COR-L47 (cell line): Measurements from ENCODE around the gene ZNF394.
A peak's percentile ranks its signal among the peaks of the same experiment; 100 is the strongest.

Experiments
- DNase-seq: peaks from one replicate; lab custom pipeline; 2025; lab: John Stamatoyannopoulos, UW

The ZNF394 gene

DNA sequence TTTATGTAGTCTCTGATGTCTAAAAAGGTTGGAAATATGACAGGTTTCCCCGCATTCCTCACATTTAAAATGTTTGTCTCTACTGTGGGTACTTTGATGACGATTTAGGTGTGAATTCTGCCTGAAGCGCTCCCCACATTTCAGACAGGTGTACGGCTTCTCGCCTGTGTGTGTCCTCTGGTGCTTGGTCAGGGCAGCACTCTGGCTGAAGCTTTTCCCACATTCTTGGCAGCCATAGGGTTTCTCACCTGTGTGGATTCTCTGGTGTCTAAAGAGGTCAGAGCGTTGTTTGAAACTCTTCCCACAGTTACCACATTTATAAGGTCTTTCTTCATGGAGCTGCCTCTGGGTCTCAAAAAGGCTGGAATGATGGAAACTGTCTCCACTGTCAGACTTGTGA lies 6.3 kb downstream of the ZNF394 start:
- no peak for DNase-seq

GRCh38 chr7:99490878-99491277 lies 9.2 kb downstream of the ZNF394 start:
- no peak for DNase-seq

DNA sequence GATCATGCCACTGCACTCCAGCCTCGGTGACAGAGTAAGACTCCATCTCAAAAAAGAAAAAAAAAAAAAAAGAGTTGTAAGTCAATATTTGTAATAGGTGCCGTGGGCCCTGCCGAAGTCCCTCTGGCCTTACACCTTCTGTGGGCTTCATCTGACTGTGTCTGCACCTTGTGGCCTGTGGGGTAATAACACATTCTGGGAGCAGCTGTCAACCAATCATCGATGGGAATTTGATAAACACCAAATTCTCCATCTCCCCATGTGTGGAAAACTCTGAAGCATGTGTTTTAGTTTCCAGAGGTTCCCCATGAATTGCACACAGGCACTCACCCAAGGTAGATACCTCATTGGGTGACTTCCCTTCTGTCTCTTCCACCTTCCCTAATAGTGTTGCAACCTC lies 10.8 kb downstream of the ZNF394 start:
- no peak for DNase-seq

DNA sequence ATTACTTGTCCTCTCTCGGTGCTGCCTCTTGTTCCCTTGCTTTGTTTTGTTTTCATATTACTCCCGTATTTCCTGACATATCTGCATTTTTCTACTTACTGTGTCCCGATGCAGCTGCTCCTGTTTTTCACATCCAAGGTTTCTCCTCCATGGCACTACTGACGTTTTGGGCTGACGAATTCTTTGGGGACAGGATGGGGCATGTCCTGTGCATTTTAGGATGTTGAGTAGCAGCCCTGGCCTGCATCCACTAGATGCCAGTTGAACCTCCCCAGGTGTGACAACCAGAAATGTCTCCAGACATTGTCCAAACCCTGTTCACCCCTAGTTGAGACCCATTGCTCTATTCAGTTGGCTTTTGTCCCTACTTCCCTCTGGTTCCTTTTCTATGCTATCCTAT lies 15.0 kb downstream of the ZNF394 start:
- no peak for DNase-seq

- DNase-seq: no peak
Observed at GRCh38 chr7:99478464-99479440, 21.3 kb downstream of the ZNF394 start.

DNA sequence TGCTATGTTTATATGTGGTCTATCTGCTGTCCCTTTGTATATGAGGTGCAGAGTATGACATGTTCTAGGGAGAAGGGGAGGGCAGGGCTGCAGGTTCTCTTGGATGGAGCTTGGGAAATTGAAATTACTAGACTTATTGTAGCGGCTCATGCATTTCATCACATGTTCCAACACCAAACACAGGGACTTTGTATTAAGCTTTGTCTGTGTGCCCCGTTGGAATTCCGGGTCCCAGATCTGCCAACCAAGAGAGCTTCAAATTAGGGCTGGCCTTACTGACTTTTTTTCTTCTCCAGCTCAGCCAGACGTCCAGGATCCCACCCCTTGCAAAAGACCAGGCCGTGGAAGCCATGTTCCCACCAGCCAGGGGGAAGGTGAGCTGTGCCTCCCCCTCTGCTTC lies 24.0 kb downstream of the ZNF394 start:
- no peak for DNase-seq

- no peak for DNase-seq
Observed at GRCh38 chr7:99473315-99473596, 26.8 kb downstream of the ZNF394 start.

DNA sequence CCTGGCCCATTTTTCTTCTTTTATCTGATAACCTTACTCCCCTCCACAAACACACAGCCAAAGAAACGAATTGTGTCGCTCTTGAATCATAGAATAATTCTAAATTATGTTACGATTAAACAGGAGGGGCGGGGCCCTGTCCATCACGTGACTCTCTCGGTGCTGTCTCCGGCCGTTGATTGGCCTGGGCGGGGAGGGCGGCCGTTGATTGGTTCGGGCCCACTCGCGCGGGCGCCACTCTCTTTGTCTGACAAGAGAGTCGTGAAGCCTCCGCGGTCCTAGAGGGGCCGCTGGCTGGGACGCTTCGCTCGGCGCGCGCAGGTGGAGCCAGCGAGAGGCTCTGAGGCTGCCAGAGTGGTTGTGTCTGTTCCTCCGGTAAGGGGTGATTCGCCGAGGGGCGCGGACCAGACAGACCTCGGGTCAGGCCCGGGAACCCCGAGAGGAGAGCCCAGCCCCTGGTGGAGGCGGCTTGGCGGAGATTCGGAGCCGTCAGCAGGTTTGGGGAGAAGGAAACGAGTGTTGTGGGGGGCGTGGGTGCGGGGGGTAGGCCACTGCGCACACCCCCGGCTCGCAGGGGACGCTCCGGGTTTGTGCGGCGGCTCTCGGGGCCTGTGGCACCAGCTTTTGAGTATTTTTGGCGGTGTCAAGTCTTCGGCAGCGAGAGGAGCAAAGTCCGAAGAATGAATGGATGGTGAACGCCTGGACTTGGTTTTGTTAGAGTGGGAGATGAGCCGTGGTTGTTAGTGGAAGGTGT lies 27.3 kb downstream of the ZNF394 start, which contains the start of gene ZNF789:
Gene ZNF789 (plus strand): TSS at position 330 of the 754 bp plus-strand sequence. CDS start 3,567 bp downstream, outside the sequence.
- peak; percentile 98 for DNase-seq

DNA sequence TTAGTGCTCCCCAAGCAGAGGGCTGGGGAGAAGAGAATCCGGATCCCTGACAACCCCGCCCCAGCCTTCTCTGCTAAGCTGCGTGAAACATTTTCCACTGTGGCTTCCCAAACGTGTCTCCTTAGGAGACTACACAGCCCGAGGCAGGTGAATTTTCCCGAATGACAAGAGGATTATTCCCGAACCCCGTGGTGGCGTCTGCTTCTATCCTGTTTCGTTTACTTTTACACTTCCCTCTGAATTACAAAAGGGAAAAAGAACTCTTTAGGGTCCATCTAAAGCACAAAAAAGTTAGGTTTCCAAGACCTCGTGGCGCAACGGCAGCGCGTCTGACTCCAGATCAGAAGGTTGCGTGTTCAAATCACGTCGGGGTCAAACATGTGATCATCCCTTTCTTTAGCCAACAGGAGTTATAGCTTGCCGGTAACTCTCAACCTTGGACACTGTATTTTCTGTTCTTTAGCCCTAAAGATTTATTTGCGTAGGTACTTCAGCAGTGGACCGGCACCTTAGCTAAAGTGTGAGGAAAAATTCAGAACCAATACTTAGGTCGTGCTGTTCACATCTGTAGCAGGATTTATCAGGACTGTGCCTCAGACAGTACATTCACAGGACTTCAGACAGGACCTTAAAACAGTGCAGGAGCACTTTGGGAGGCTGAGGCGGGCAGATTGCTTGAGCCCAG lies 30.6 kb downstream of the ZNF394 start:
- no peak for DNase-seq

GRCh38 chr7:99468336-99468918 lies 31.7 kb downstream of the ZNF394 start:
- DNase-seq: no peak

DNA sequence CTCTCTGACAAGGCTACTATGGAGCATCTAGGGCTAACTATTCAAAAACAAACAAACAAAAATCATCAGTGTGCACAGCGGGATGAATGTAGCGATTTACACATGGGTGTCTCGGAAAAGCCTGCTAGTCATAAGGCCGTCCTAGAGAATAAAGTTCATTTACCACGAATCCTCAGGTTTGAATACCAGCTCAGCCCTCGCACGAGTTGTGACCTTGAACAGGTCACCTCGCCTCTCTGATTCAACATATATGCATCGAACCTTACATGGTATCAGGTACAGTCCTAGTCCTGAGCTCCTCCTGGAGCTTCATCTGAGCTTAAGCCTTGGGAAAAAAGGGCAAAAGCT lies 34.7 kb downstream of the ZNF394 start:
- no peak for DNase-seq

- DNase-seq: no peak
Observed at GRCh38 chr7:99461221-99461620, 38.9 kb downstream of the ZNF394 start.

- DNase-seq: no peak
Observed at GRCh38 chr7:99460651-99461050, 39.4 kb downstream of the ZNF394 start.

DNA sequence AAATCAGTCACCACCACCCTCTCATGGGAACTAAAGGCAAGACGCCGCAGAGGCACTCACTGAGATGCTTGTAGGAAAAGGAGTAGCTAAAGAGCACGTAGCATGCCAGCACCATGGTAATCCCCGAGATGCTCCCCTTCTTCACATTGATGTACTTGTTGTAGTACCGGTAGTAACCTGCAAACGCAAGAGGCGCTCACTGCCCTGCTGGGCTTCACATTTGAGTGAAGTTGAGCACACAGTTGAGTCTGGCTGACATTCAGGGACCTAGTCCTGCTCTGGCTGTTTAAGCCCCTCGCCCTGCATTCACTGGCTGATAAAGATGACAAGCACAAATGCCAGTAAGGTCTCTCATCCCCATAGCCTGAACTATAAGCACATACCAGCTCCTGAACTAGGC lies 41.0 kb downstream of the ZNF394 start:
- DNase-seq: peak; percentile 3

DNA sequence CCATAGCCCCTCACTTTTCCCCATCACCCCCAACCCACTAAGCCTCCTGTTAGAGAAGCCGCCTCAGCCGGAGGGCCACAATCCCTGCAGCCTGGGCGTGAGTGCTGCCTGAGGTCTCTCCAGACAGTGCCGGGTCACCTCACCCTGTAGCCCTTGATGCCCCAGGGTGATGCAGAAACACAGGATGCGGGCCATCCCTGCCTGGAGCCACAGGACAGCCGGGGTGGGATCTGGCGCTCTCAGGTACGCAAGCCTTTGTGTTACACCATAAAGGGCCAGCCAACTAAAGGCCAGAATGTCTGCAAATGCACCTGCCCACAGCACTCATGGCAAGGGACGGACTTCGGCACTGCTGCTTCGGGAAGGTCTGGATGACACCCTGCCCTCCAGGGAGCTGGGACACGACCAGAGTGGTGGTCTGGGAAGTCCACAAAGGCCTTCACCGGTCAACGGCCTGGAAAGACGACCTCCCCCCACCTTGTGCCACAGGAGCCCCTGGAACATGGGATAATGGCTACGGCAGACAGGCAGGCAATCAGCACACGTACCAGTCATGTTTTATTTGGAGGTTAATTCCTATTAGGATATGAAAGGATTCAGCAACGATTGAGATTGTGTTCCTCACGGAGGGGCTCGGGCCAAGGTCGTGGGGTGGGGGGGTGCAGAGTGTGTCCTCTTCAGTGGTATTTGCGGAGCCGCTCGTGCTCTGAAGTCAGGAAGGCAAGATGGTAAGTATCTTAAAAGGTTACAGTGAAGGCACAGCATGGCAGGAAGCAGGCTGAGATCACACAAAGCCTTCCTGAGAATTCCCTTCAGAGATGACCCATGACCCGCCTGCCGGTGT lies 42.2 kb downstream of the ZNF394 start:
- DNase-seq: no peak

DNA sequence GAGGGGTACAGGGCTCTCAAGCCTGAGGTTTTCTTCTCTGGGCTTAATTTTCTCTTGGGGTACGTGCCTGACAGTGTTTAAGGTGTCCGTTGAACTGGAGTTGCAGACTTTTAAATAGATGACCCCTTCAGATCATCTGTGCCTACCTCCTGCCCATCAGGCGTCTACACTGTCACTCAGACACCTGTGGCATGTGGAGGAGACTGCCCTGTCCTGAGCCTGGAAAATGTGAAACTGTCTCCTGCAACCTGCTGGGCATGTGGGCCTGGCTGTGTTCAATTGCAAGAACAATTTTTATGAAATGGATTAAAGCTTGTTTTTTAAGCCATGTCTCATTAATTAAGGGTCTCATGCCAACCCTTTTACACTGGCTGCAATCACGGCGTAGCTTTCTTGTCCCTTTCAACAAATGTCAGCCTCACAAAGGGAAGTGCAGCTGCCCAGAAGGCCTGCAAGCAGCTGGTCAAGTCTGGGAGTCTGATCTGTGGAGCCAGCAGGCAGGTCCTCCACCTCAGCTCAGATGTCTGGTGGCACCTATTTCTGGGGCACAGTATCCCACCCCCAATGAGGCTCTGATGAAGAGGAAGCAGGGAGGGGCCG lies 42.9 kb downstream of the ZNF394 start:
- no peak for DNase-seq

DNA sequence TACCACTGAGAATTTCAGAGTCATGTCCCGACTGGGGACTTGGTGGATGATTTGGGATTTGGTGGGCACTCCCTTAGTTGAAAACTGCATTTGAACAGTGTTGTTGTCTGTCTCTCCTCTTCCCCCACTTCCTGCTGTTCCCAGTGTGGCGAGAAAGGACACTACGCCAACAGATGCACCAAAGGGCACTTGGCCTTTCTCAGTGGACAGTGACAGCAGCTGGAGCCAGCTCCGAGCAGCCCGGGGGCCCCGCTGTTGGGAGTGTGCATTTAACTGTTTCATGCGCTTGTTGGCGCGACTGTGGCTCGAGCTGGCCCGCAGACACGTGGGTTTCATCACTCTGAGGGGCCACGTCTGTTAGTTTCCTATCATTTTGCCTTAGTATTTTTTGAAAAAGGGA lies 43.8 kb downstream of the ZNF394 start:
- DNase-seq: no peak

DNA sequence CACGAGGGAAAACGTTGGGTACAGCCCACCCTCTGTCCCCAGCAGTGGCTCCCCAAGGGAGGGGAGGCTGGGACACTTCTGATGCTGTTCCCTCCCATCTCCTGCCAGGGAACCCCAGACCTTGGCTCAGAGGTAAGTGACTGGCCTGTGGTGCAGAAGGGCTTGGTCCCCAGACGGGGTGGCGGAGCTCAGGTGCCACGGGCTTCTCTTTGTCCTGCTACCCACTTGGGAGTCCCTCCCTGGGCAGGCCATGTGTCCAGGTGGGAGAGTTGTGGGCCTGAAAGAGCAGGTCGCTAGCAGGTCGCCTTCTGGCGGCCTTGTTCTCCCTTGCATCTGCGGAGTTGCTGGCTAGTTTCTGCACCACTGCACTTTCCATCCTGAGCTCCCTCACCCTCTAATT lies 44.2 kb downstream of the ZNF394 start:
- no peak for DNase-seq

GRCh38 chr7:99453105-99453504 lies 47.0 kb downstream of the ZNF394 start:
- DNase-seq: no peak

- no peak for DNase-seq
Observed at GRCh38 chr7:99452541-99452940, 47.5 kb downstream of the ZNF394 start.

GRCh38 chr7:99451936-99452335 lies 48.1 kb downstream of the ZNF394 start:
- no peak for DNase-seq
